Activated CD4-positive, alpha-beta T cell treated with anti-CD3 and anti-CD28 coated beads, Interleukin-2, amount 50 U/mL, for 24 hours (primary cell): ENCODE data around the gene ARMH4.
"Not testable (repeated sequence)": the region's sequence is repeated elsewhere in the genome, so short reads cannot be mapped to it uniquely, and the experiment has no call there.

ENCODE experiments used
- DNase-seq, 2 donors: peaks; one replicate each; pipeline ENCODE4 v3.0.0-alpha.2; 2020; ENCODE audit warnings: low read depth in 1 of 2, low spot score in 1 of 2

The ARMH4 gene

GRCh38 chr14:58145936-58146335 is 6.1 kb downstream of the ARMH4 start:
- no peak for DNase-seq

DNA sequence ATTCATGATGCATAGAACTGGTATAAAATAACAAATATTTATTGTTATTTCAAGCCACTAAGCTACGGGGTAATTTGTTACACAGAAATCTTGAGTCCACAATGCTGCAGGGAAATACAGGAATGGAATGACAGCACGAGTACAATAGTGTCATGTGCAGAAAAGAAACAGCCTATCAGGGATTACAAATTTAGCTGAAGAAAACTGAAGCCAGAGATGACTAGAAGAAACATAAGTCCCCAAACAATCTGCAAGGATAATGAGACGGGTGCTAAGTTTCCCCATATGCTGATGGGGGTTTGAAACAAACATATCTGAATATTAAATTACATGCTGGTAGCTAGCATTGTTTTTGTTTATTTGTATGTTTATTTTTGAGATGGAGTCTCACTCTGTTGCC is 8.9 kb downstream of the ARMH4 start:
- no peak for DNase-seq

DNA sequence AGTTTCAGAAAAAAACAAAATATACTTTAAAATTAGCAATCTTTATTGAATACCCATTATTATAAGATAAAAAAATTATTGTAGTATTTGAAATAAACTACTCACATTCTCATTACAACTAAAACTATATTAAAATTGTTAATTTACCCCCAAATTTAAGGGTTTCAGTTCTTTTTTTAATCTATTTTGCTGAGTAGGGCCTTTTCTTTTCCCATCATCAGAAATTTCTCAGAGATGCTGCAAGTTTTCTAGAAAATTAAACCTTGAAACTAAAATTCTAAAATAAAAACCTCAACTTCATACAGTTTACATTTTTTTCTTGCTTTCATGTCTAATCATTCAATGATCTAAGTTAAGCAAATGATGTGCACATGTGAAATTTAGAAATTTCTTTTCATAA is 10.1 kb downstream of the ARMH4 start:
- no peak for DNase-seq

- no peak for DNase-seq
These were observed 13.1 kb downstream of the ARMH4 start for GRCh38 chr14:58138714-58139482.

DNA sequence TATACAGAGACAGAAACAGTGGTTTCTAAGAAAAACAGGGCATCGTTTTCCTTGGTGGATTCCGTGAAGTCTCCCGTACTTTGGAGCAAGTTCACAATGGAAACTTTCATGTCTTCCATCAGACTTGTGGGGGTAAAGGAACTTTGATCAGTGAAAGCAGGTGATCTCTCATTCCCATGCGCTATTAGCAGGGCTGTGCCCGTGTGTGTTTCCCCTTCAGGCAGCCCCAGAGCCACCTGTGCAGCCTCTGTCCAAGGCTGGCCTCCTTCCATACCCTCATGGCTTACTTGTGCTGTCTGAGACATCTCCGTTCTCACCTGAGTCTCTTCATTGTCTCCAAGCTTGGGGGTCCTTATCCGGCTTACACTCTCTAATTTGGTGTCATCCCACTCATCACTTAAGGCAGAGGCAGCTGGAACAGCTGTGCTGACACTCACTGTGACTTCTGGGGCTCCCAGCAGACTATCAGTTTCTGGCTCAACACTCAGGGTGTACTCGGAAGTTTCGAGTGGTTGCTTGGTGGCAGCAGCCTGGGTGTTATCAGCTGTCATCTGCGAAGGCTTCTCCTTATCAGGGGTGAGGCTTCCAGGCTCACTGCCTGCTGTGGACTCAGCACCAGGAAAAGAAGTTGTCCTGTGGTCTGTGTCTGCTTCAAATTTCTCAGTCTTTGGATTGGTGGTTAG is 13.8 kb downstream of the ARMH4 start:
- no peak for DNase-seq

GRCh38 chr14:58133739-58134138 is 18.3 kb downstream of the ARMH4 start:
- DNase-seq = no peak

- no peak for DNase-seq
These were observed 20.6 kb downstream of the ARMH4 start for GRCh38 chr14:58131386-58131785.

DNA sequence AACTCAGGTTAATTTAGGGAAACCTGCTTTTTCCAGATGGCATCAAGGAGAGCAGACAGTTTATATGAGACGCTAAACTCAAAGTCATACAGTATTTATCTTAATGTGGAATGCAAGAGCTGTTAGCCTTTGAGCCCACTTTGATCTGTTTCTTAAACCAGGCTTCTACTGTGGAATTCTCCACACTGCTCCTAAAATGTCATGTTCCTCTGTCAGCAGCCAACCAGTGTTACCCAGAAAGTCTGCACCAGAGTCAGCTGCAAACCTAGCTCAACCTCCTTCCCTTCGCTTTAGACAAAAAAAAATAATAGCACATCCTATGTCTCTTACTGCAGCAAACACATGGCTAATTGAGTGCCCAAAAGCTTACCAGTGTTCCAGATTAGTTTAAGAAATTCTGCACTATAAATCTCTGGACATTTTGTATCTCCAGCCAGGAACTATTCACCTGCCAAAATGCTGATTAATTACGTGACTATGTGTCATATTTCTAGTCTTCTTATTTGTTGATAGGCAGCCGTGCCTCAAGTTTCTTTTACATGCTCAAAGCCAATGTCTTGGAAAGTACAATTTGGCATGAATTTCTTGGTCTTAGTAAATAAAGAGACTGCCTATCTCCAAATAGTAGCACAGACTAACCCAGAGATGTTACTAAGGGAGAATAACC is 21.8 kb downstream of the ARMH4 start:
- no peak for DNase-seq

GRCh38 chr14:58129208-58129607 is 22.8 kb downstream of the ARMH4 start:
- no peak for DNase-seq

DNA sequence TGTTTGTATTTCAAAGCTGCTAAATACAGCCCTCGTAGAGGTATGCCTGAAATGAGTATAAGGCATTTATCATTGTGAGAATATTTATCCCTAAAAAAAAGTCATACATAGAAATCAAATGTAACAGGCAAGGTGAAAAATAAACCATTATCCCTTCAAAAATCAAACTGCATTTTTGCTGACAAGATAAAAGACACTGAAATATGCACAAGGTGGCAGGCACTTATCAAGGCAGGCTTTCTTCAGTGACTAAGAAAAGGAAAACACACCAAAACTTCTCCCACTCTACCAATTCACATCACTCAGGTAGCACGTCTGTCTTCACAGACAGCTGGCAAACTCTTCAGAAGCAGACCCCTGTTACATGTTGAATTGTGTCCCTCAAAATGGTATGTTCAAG is 23.6 kb downstream of the ARMH4 start:
- no peak for DNase-seq

- DNase-seq = not testable (repeated sequence)
These were observed 29.5 kb downstream of the ARMH4 start for GRCh38 chr14:58122546-58122945.

DNA sequence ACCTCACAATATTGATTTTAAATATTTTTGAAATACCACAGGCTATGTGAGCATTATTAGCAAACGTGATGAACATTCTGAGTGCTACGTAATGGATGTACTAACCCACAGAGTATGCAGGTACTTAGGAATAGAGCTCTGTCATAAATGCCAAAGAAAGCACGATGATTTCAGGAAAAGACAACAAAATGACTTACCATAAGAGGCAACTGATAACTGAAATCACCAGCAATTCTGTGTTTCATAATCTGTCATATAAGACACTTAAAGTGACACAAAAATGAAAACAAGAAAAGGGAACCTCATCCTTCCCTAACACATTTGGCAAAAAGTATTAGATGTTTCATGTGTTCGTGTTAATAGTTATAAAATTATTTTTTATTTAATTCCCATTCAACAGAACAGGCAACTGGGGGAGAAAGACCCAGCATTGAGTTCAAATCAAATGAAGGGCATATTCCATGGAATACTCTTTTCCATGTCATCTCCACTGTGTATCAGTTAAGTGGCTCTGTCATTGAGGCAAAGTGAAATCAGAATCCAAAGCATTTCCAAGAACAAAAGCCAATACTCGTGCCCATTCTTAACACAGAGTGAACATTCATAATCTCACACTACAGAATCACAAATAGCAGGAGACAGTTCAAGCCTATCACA is 30.4 kb downstream of the ARMH4 start:
- no peak for DNase-seq

DNA sequence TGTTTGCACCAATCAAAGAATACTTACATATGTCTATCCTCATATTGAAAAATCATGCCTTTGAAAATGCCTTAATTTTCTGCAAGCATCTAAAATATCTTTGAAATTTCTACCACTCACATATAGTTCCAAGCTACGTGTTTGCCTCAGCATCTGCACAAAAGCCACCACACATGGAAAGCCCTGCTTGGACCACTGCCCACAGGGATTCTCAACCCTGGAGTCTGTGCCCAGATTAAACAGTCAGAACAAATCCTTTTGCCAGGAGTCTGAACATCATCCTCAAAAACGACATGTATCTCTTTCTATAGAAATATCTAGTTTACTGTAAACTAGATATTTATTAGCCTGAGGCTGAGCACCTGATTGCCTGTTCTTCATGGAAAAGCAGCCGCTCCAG is 32.6 kb downstream of the ARMH4 start:
- DNase-seq = no peak

- DNase-seq = no peak
These were observed 33.8 kb downstream of the ARMH4 start for GRCh38 chr14:58118097-58118815.

GRCh38 chr14:58109744-58110143 is 42.3 kb downstream of the ARMH4 start:
- DNase-seq = no peak

DNA sequence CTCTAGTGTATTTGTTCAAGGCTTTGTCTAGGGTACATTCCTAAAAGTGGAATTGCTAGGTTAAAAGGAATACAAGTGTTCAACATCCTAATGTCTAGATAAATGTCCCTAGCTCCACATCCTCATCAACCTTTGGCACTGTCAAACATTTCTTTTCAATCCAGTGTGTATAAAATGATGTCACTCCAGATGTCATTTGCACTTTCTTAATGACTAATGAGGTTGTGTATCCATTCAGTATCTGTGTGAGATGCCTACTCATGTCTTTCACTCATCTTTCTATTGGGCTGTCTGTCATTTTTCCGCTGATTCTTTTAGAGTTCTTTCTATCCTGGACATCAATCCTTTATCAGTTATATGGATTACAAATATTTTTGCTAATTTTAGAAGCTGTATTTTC is 43.3 kb downstream of the ARMH4 start:
- no peak for DNase-seq

GRCh38 chr14:58107947-58108552 is 44.0 kb downstream of the ARMH4 start:
- DNase-seq = peak in 1 of 2 donors; percentile 5

- no peak for DNase-seq
These were observed 45.0 kb downstream of the ARMH4 start for GRCh38 chr14:58107041-58107440.

- no peak for DNase-seq
These were observed 45.6 kb downstream of the ARMH4 start for GRCh38 chr14:58106446-58106845.

GRCh38 chr14:58104808-58105207 is 47.2 kb downstream of the ARMH4 start:
- DNase-seq = no peak
